GM20431 (cell line): ENCODE measurements around the gene IFITM2.

Experiments
- in situ Hi-C: fragments of 300-500 bp; cut with MseI, MboI; formaldehyde crosslinking; loops from one replicate; pipeline ENCODE4 v1.15.0; 2020; ENCODE audit warnings: low sequenced_read_pairs; ENCODE audit not compliant: unreplicated experiment

Gene IFITM2

DNA sequence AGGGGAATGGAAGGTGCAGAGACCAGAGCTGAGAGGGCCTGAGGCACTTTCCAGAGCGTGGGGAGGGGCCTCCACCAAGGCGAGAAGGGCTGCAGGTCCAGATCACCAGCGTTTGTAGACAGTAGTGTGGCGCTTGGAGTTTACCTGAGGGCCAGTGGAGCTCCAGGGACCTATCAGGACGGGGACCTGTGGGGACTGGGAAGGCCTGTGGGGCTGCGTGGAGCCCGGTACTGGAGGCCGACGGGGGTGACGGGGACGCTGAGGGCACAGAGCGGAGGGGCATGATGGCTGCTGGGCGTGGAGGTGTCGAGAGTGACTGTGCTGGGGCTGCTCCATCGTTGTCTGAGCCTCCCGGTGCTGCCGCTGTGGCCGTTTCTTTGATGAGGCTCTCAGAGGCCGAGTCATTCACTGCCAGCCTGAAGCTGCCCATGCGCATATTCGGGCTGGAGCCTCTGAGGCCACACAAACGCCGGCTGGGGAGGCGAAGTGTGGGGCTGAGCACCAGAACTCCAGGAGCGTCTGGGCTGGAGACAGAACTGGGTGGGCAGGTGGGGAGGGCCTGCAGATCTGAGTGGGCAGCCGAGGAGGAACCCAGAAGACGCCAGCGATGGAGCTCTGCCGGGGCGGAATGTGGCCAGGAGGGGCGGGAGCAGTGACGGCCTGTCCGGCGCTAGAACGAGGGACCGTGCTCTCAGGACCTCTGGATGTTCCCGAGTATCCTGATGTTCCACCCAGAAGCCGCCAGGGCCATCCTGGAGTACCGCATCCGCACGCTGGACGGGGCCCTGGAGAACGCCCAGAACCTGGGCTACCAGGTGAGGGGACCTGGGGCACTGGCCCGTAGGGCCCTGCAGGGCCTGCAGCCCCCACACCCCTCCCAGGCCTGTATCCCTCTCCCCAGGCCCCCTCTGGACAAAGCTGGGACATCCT is 16.1 kb upstream of the IFITM2 start:
- in situ Hi-C loops = no loop called here

DNA sequence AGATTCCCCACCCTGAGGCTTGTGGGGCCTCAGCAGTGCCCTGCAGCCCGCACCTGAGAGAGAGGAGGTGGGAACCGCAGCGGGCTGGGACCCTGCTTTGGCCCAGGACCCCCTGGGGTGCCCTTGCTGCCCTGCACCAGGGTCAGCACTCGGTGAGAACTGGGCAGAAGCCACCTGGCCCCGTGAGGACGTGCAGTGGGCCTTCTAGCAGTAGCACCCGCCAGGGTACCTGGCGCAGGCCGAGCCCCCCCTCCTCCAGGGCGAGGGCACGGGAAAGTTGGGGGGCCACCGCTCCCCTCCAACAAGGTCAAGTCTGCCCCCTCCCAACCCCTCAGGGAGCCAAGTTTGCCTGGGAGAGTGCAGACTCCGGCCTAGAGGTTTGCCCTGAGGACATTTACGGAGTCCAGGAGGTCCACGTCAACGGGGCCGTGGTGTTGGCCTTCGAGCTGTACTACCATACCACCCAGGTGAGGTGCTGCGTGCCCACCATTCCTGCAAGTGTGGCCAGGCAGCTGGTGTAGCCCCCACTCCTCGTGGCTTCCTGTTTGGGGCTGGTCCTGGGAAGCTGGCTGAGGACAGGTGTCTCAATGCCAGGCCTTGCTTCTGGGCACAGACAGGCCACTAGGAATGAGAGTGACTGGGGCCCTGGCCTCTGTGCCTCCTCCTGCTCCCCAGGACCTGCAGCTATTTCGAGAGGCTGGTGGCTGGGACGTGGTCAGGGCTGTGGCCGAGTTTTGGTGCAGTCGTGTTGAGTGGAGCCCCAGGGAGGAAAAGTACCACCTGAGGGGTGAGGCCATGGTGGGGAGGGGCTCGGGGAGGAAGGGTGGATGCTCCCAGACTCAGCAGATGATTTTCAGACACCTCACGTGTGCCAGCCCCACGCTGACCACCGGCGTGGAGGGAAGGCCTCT is 15.2 kb upstream of the IFITM2 start:
- in situ Hi-C loops = no loop called here

GRCh38 chr11:293271-293851 is 14.3 kb upstream of the IFITM2 start:
- in situ Hi-C loops = no loop called here

DNA sequence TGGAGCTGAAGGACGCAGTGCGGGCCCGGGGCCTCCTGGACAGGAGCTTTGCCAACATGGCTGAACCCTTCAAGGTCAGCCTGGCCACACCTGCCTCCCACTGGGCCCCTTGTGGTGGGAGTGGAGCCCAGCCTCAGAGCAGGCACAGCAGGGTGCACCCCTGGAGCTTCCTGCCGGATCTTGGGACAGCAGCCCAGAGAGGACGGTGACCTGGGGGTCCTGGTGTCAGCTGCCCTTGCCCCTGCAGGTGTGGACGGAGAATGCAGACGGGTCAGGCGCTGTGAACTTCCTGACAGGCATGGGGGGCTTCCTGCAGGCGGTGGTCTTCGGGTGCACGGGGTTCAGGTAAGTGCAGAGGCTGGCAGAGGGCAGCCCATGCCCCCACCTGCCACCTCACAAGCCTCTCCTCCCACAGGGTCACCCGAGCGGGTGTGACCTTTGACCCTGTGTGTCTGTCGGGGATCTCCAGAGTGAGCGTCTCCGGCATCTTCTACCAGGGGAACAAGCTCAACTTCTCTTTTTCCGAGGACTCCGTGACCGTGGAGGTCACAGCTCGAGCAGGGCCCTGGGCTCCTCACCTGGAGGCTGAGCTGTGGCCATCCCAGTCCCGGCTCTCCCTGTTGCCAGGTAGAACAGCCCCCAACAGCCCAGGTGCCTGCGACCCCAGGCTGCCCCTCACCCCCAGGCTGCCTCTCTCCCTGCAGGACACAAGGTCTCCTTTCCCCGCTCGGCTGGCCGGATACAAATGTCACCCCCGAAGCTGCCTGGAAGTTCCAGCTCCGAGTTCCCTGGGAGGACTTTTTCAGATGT is 13.6 kb upstream of the IFITM2 start:
- in situ Hi-C loops = no loop called here

GRCh38 chr11:294780-295179 is 12.8 kb upstream of the IFITM2 start:
- in situ Hi-C loops = no loop called here

- in situ Hi-C loops = no loop called here
These were observed 12.1 kb upstream of the IFITM2 start for GRCh38 chr11:295351-296170.

GRCh38 chr11:296171-297050 is 11.2 kb upstream of the IFITM2 start:
- in situ Hi-C loops = no loop called here

GRCh38 chr11:297051-297585 is 10.5 kb upstream of the IFITM2 start:
- in situ Hi-C loops = no loop called here

GRCh38 chr11:297586-298405 is 9.8 kb upstream of the IFITM2 start:
- in situ Hi-C loops = no loop called here

GRCh38 chr11:298406-299065 is 9.1 kb upstream of the IFITM2 start:
- in situ Hi-C loops = no loop called here

- in situ Hi-C loops = no loop called here
These were observed 8.3 kb upstream of the IFITM2 start, which contains the start of gene IFITM5 for GRCh38 chr11:299081-299891. Gene IFITM5 (minus strand): TSS chr11:299526. CDS start chr11:299490, 36 bp downstream.

DNA sequence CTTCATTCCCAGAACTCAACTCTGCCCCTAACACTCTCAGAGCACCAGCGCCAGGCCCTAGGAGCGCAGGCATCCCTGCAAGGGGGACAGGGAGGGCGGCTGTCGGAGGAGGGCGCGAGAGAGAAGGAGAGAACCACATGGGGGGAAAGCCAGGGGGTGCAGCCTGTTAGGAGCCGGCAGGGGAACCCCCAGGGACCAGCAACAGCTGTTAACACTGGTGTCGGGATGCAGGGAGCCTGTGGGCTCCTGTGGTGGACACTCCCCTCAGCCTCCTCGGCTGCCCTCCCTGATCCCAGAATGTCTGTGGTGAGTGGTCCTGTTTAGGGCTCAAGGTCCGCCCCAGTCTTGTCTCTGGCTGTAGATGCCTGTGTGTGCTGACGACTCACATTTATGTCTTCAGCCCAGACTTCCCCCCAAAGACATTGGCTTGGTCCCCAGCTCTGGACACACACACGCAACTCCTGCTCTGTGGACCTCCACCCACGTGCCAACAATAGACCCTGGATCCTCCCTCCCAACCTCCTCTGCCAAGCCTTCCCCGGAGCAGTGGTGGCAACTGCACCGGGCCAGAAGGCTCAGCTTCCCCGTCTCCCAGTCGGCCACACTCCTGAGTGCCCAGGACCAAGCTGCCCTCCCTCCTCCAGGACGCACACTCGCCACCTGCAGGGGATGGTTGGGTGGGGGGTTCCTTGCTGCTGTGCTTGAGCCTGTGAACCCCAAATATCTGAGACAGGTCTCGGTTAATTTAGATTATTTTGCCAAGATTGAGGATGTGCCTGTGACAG is 7.5 kb upstream of the IFITM2 start:
- in situ Hi-C loops = no loop called here

DNA sequence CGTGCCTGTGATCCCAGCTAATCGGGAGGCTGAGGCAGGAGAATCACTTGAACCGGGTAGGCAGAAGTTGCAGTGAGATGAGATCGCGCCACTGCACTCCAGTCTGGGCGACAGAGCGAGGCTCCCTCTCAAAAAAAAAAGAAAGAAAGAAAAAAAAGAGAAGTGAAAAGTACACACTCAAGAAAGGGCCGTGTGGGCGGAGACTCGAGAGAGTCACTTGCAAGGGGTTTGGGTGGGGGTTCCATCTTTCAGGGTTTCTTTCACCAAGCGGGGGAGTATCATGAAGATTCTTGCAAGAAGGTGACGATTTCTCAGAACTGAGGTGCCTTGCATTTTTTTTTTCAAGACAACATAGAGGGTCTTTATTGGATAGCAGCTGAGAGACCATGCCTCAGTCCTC is 4.3 kb upstream of the IFITM2 start:
- in situ Hi-C loops = no loop called here

DNA sequence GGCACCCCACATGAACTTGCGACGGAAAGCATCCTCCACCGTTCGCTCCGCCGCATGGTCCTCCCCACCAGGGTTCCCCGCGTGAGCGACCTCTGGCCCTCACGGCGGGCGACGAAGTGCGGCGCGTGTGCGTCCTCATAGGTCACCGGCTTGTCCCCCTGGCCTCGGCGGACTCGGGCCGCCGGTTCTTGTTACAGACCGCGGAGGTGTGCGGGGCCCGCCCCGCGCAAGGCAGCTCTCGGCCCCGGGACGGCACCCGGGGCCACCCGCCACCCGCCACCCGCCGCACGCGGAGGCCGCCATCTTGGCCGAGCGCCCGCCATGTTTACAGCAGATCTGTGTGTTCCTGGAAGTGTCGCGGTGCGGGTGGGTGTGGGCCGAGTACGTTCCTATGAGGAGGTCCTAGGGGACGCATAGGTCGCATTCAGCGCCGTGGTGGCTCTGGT is 3.5 kb upstream of the IFITM2 start:
- in situ Hi-C loops = no loop called here
